Astrocyte (in vitro differentiated cells and primary cell): Measurements from ENCODE around the gene ARHGAP12.

ENCODE experiments used
- EZH2 ChIP-seq: IDR thresholded peaks from 2 replicates; pipeline ENCODE4 v1.6.1; 2012; ENCODE audit warnings: mild to moderate bottlenecking, low read length, inconsistent platforms; ENCODE audit not compliant: insufficient read depth
- TF ChIP-seq, protein P1 (sequence below): IDR thresholded peaks from 2 replicates; pipeline ENCODE4 v1.5.1; 2011; ENCODE audit warnings: low read depth, mild to moderate bottlenecking, inconsistent platforms, low read length, moderate library complexity; ENCODE audit not compliant: insufficient read depth

DNA sequence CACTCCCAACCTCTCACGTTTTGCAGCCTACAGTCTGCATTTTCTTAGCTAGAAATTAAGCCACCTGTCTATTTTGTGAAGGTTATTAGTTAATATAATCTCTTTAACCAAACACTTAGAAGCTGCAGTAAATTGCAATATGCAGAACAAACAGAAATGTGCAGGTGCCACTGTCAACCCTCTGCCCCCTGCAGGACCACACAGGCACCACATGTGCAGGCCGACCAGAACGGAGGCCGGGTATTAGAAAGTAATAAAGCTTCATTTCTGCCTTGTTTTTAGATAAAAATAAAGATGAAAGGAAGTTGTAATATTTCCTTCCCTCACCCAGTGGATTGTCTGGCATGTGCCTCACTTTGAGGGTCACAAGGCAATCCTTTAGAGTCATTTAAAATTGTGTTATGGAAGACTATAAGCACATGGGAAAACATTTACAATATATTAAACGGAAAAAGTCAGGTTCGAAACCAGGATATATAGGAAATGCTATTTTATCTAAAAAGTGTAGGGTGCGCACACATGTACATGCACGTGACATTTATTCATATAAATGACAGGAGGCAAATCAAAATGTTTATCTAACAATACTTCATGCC is 158.2 kb downstream of the ARHGAP12 start:
- TF ChIP-seq, protein P1, sequence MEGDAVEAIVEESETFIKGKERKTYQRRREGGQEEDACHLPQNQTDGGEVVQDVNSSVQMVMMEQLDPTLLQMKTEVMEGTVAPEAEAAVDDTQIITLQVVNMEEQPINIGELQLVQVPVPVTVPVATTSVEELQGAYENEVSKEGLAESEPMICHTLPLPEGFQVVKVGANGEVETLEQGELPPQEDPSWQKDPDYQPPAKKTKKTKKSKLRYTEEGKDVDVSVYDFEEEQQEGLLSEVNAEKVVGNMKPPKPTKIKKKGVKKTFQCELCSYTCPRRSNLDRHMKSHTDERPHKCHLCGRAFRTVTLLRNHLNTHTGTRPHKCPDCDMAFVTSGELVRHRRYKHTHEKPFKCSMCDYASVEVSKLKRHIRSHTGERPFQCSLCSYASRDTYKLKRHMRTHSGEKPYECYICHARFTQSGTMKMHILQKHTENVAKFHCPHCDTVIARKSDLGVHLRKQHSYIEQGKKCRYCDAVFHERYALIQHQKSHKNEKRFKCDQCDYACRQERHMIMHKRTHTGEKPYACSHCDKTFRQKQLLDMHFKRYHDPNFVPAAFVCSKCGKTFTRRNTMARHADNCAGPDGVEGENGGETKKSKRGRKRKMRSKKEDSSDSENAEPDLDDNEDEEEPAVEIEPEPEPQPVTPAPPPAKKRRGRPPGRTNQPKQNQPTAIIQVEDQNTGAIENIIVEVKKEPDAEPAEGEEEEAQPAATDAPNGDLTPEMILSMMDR = peak; percentile 35
- TF ChIP-seq EZH2 = no peak
